Activated CD8-positive, alpha-beta T cell treated with anti-CD3 and anti-CD28 coated beads, Interleukin-2, amount 10 ng/mL, durations not matched to agents 7 days and 5 days (primary cell): ENCODE measurements around the gene AKNA. TPM values are rescaled to one million over a fixed set of nuclear protein-coding genes. Genes with fewer than 3 reads are reported as not detected.
A peak's percentile ranks its signal among the peaks of the same experiment; 100 is the strongest.
"Not testable (repeated sequence)": the region's sequence is repeated elsewhere in the genome, so short reads cannot be mapped to it uniquely, and the experiment has no call there.

ENCODE experiments used
- ATAC-seq: fragments of 150-1000 bp; cut with Tn5 transposase; one replicate; pipeline ENCODE4 v1.10.0; 2021; ENCODE audit warnings: moderate library complexity
- CTCF ChIA-PET: fragments of 350-600 bp; sonication (Branson Sonifier 250); formaldehyde crosslinking; loops from one replicate; lab custom pipeline; 2021; ENCODE audit warnings: antibody characterized with exemption; lab: Charles Lee
- POLR2A ChIA-PET: fragments of 350-600 bp; sonication (Branson Sonifier 250); formaldehyde crosslinking; loops from one replicate; lab custom pipeline; 2021; ENCODE audit warnings: antibody characterized with exemption; lab: Charles Lee
- DNase-seq: peaks from one replicate; pipeline ENCODE4 v3.0.0-alpha.2; 2020
- H3K27ac Mint-ChIP-seq: one replicate; pipeline ENCODE4 v1.8.0; 2021; ENCODE audit warnings: mild to moderate bottlenecking, mixed read lengths
- H3K27me3 Mint-ChIP-seq: one replicate; pipeline ENCODE4 v1.8.0; 2021; ENCODE audit warnings: low read depth, mixed read lengths
- H3K36me3 Mint-ChIP-seq: one replicate; pipeline ENCODE4 v1.8.0; 2021; ENCODE audit warnings: low read depth, mixed read lengths
- H3K4me1 Mint-ChIP-seq: one replicate; pipeline ENCODE4 v1.8.0; 2021; ENCODE audit warnings: low read depth, mixed read lengths
- H3K4me3 Mint-ChIP-seq: one replicate; pipeline ENCODE4 v1.8.0; 2021; ENCODE audit warnings: mild to moderate bottlenecking, mixed read lengths
- H3K9me3 Mint-ChIP-seq: one replicate; pipeline ENCODE4 v1.8.0; 2022; ENCODE audit warnings: mixed read lengths; ENCODE audit not compliant: insufficient read depth
- total RNA-seq, 2 experiments: library from RNA; stranded (reverse); gene quantifications; one replicate each; pipeline ENCODE4 v1.2.3, GENCODE V29; 2021

Gene AKNA
- total RNA-seq, 2 experiments from 2014 or later, result 413 to 430 TPM

- POLR2A ChIA-PET, CTCF ChIA-PET, DNase-seq, H3K27me3 Mint-ChIP-seq, H3K27ac Mint-ChIP-seq, H3K9me3 Mint-ChIP-seq, ATAC-seq, H3K4me1 Mint-ChIP-seq, H3K4me3 Mint-ChIP-seq, H3K36me3 Mint-ChIP-seq: not testable (repeated sequence)
Observed at GRCh38 chr9:114328937-114329624, 58.7 kb downstream of the AKNA start.

- H3K4me3 Mint-ChIP-seq, CTCF ChIA-PET, POLR2A ChIA-PET, DNase-seq, H3K9me3 Mint-ChIP-seq, ATAC-seq, H3K36me3 Mint-ChIP-seq, H3K4me1 Mint-ChIP-seq, H3K27me3 Mint-ChIP-seq, H3K27ac Mint-ChIP-seq: not testable (repeated sequence)
Observed at GRCh38 chr9:114328357-114328820, 59.4 kb downstream of the AKNA start.

GRCh38 chr9:114327749-114328148, 60.0 kb downstream of the AKNA start:
- no peak for DNase-seq
- H3K36me3 Mint-ChIP-seq, result peaks cover 1% of the 10 kb centered on the region
- ATAC-seq, result no peak
- no peak overlapping the region for H3K4me3 Mint-ChIP-seq
- H3K27ac Mint-ChIP-seq, result no peak overlapping the region
- no peaks in the 10 kb centered on the region for H3K4me1 Mint-ChIP-seq
- ChIA-PET POLR2A (no interaction called here), CTCF (no interaction called here)
- H3K9me3 Mint-ChIP-seq, result no peaks in the 10 kb centered on the region
- H3K27me3 Mint-ChIP-seq, result no peaks in the 10 kb centered on the region

GRCh38 chr9:114325684-114326254, 62.0 kb downstream of the AKNA start:
- H3K27me3 Mint-ChIP-seq, H3K9me3 Mint-ChIP-seq, ATAC-seq, H3K27ac Mint-ChIP-seq, CTCF ChIA-PET, H3K36me3 Mint-ChIP-seq, POLR2A ChIA-PET, H3K4me1 Mint-ChIP-seq, H3K4me3 Mint-ChIP-seq, DNase-seq: not testable (repeated sequence)

GRCh38 chr9:114324965-114325364, 62.8 kb downstream of the AKNA start:
- POLR2A ChIA-PET, DNase-seq: not testable (repeated sequence)

GRCh38 chr9:114324492-114324891, 63.3 kb downstream of the AKNA start:
- Mint-ChIP-seq H3K36me3 (no peaks in the 10 kb centered on the region), H3K4me3 (no peak overlapping the region), H3K4me1 (no peaks in the 10 kb centered on the region), H3K27me3 (no peaks in the 10 kb centered on the region), H3K27ac (no peak overlapping the region), H3K9me3 (no peaks in the 10 kb centered on the region)
- ATAC-seq (no peak), DNase-seq (no peak)
- ChIA-PET POLR2A (no interaction called here), CTCF (interaction anchor here (0.7 kb wide), 1 partner anchor 10 kb away, joined by 3 read pairs; no protein-coding TSS in a partner anchor)

More at GRCh38 chr9:114324965-114325364, 62.8 kb downstream of the AKNA start:
- H3K36me3 Mint-ChIP-seq, H3K4me1 Mint-ChIP-seq, ATAC-seq, H3K27me3 Mint-ChIP-seq, H3K9me3 Mint-ChIP-seq, H3K4me3 Mint-ChIP-seq, H3K27ac Mint-ChIP-seq: not testable (repeated sequence)
- CTCF ChIA-PET, result interaction anchor here (0.7 kb wide), 1 partner anchor 10 kb away, joined by 3 read pairs; no protein-coding TSS in a partner anchor

- H3K4me1 Mint-ChIP-seq, CTCF ChIA-PET, DNase-seq, H3K4me3 Mint-ChIP-seq, H3K27me3 Mint-ChIP-seq, H3K27ac Mint-ChIP-seq, POLR2A ChIA-PET, H3K9me3 Mint-ChIP-seq, H3K36me3 Mint-ChIP-seq, ATAC-seq: not testable (repeated sequence)
Observed at GRCh38 chr9:114323849-114324248, 63.9 kb downstream of the AKNA start.

- H3K36me3 Mint-ChIP-seq, H3K27me3 Mint-ChIP-seq, DNase-seq, H3K4me3 Mint-ChIP-seq, POLR2A ChIA-PET, H3K27ac Mint-ChIP-seq, H3K9me3 Mint-ChIP-seq, H3K4me1 Mint-ChIP-seq, CTCF ChIA-PET: not testable (repeated sequence)
- peak; percentile 23 for ATAC-seq
Observed at GRCh38 chr9:114322831-114323531, 64.8 kb downstream of the AKNA start, which contains the start of gene ORM1. Gene ORM1, plus strand, starts transcription at chr9:114323098. Its CDS starts 36 bp downstream, at chr9:114323134.

- ATAC-seq, CTCF ChIA-PET, H3K4me1 Mint-ChIP-seq, DNase-seq, H3K27ac Mint-ChIP-seq, H3K36me3 Mint-ChIP-seq, H3K9me3 Mint-ChIP-seq, H3K4me3 Mint-ChIP-seq, H3K27me3 Mint-ChIP-seq, POLR2A ChIA-PET: not testable (repeated sequence)
Observed at GRCh38 chr9:114322160-114322818, 65.5 kb downstream of the AKNA start.

- Mint-ChIP-seq H3K27ac (no peak overlapping the region), H3K4me3 (no peak overlapping the region), H3K9me3 (no peaks in the 10 kb centered on the region), H3K4me1 (peaks cover 5% of the 10 kb centered on the region), H3K36me3 (no peaks in the 10 kb centered on the region), H3K27me3 (no peaks in the 10 kb centered on the region)
- ATAC-seq, result no peak
- ChIA-PET CTCF (no interaction called here), POLR2A (no interaction called here)
- DNase-seq, result no peak
Observed at GRCh38 chr9:114321759-114322158, 66.0 kb downstream of the AKNA start.

GRCh38 chr9:114320710-114321109, 67.1 kb downstream of the AKNA start:
- H3K4me1 Mint-ChIP-seq, POLR2A ChIA-PET, H3K27ac Mint-ChIP-seq, H3K4me3 Mint-ChIP-seq, H3K27me3 Mint-ChIP-seq, DNase-seq, H3K9me3 Mint-ChIP-seq, ATAC-seq, H3K36me3 Mint-ChIP-seq: not testable (repeated sequence)
- CTCF ChIA-PET, result interaction anchor here (0.7 kb wide), 1 partner anchor 131 kb away, joined by 4 read pairs; no protein-coding TSS in a partner anchor
